ENCODE data around the gene SHD. TPM values are rescaled to one million over a fixed set of nuclear protein-coding genes. Genes with fewer than 3 reads are reported as not detected.

SHD gene
- total RNA-seq, 2 donors from 2014 or later, result not detected

- DNase-seq, result no peak
- peaks cover 11% of the 10 kb centered on the region for H3K4me1 Mint-ChIP-seq
- no peaks in the 10 kb centered on the region for H3K9me3 ChIP-seq (ENCODE audit: control insufficient read depth, low read length, poor library complexity, severe bottlenecking)
- H3K4me3 Mint-ChIP-seq, result no peak overlapping the region
- no peak for ATAC-seq
- no peaks in the 10 kb centered on the region for H3K36me3 Mint-ChIP-seq (ENCODE audit: low read depth)
- no peak overlapping the region for H3K27ac Mint-ChIP-seq
- H3K27me3 Mint-ChIP-seq, result no peaks in the 10 kb centered on the region
Measured at GRCh38 chr19:4297901-4298809, 19.1 kb downstream of the SHD start.

GRCh38 chr19:4298810-4299550 is 19.9 kb downstream of the SHD start:
- H3K4me1 Mint-ChIP-seq, result peaks cover 15% of the 10 kb centered on the region
- no peak for DNase-seq
- H3K4me3 Mint-ChIP-seq, result no peak overlapping the region
- no peak for ATAC-seq
- no peaks in the 10 kb centered on the region for H3K36me3 Mint-ChIP-seq (ENCODE audit: low read depth)
- H3K9me3 ChIP-seq (ENCODE audit: control insufficient read depth, low read length, poor library complexity, severe bottlenecking), result no peaks in the 10 kb centered on the region
- H3K27me3 Mint-ChIP-seq, result no peaks in the 10 kb centered on the region
- H3K27ac Mint-ChIP-seq, result no peak overlapping the region

DNA sequence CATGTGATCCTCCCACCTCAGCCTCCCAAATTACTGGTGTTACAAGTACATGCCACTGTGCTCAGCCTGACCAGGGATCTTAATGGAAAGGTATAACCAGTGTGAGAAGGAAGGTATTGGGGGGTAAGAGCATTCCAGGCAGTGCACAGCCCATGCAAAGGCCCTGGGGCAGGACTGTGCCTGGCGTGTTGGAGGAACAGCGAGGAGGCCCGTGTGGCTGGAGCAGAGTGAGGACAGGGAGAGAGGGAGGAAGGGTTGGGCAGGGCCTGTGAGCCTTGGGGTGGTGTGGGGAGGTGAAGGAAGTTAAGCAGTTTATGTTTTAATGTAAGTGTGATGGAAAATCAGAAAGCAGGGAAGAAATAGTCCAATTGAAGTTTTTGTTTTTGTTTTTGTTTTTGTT is 21.5 kb downstream of the SHD start:
- Mint-ChIP-seq H3K4me1 (peaks cover 18% of the 10 kb centered on the region), H3K36me3 (ENCODE audit: low read depth) (no peaks in the 10 kb centered on the region), H3K27ac (no peak overlapping the region), H3K27me3 (no peaks in the 10 kb centered on the region), H3K4me3 (no peak overlapping the region)
- ATAC-seq, result no peak
- DNase-seq, result no peak
- H3K9me3 ChIP-seq (ENCODE audit: control insufficient read depth, low read length, poor library complexity, severe bottlenecking), result no peaks in the 10 kb centered on the region

DNA sequence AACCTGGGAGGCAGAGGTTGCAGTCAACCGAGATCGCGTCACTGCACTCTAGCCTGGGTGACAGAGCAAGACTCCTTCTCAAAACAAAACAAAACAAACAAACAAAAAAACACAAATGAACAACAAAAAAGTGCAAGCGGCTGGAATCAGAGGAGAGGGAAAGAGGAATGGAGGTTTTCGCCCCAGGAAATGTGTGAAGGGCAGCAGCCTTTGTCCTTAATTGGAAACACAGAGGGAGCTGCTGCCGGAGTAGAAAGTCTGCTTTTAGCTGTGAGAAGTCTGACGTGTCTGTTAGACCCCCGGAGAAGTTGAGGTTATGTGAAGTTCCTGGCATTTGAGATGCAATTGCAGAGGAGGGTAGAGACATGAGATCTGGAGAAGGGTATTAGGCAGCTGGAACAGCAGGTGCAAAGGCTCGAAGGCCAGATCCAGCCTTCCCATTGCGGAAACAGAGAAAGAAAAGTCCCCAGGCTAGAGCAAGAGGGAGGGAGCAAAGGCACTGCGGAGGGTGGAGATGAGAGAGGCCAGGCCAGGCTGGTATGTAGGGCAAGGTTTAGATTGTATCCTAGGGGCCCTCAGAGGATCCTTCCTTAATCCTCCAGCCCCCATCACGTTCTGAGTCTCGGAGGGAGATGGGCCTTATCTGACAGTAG is 22.6 kb downstream of the SHD start:
- DNase-seq (no peak), ATAC-seq (peak; percentile 29)
- H3K27ac Mint-ChIP-seq, result peak overlapping the region; percentile 80
- H3K27me3 Mint-ChIP-seq, result no peaks in the 10 kb centered on the region
- no peaks in the 10 kb centered on the region for H3K9me3 ChIP-seq (ENCODE audit: control insufficient read depth, low read length, poor library complexity, severe bottlenecking)
- H3K4me3 Mint-ChIP-seq, result peak overlapping the region; percentile 73
- H3K36me3 Mint-ChIP-seq (ENCODE audit: low read depth), result no peaks in the 10 kb centered on the region
- peaks cover 18% of the 10 kb centered on the region for H3K4me1 Mint-ChIP-seq

DNA sequence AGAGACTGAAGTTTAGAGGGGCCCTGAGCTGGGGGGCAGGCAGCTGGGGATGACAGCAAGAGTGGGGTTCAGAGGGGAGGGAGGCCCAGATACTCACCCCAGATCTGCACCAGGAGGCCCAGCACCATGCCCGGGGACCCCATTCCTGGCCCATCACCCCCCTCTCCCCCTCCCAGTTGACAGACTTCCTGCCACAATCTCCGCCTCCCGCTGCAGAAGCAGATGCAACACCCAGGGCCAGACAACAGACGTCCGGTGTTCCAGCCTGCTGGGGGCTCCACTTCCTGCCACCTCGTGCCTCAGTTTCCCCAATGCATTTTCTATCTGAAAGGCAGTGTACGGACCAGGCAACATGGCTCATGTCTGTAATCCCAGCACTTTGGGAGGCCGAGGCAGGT is 23.2 kb downstream of the SHD start, which contains the start of gene TMIGD2:
Gene TMIGD2, minus strand, starts transcription at position 147 of the 398 bp plus-strand sequence. Its CDS starts 4 bp downstream, at position 143.
- H3K4me1 Mint-ChIP-seq, result peaks cover 18% of the 10 kb centered on the region
- no peaks in the 10 kb centered on the region for H3K27me3 Mint-ChIP-seq
- H3K27ac Mint-ChIP-seq, result peak within 1 kb of the TSS; percentile 80
- no peak for DNase-seq
- no peak for ATAC-seq
- peak within 1 kb of the TSS; percentile 73 for H3K4me3 Mint-ChIP-seq
- H3K9me3 ChIP-seq (ENCODE audit: control insufficient read depth, low read length, poor library complexity, severe bottlenecking), result no peaks in the 10 kb centered on the region
- no peaks in the 10 kb centered on the region for H3K36me3 Mint-ChIP-seq (ENCODE audit: low read depth)

- no peak for DNase-seq
Measured at GRCh38 chr19:4303819-4304537, 24.9 kb downstream of the SHD start.

GRCh38 chr19:4304538-4305256 is 25.6 kb downstream of the SHD start, which contains the start of gene FSD1:
Gene FSD1 (plus strand): TSS chr19:4304598. CDS start chr19:4304747, 149 bp downstream.
- ATAC-seq (peak; percentile 78), DNase-seq (peak; percentile 35 to 57 (median 37))
- peak within 1 kb of the TSS; percentile 69 for H3K4me3 Mint-ChIP-seq
- H3K27ac Mint-ChIP-seq, result no peak within 1 kb of the TSS
- H3K36me3 Mint-ChIP-seq (ENCODE audit: low read depth), result no peaks in the 10 kb centered on the region
- no peaks in the 10 kb centered on the region for H3K27me3 Mint-ChIP-seq
- no peaks in the 10 kb centered on the region for H3K9me3 ChIP-seq (ENCODE audit: control insufficient read depth, low read length, poor library complexity, severe bottlenecking)
- peaks cover 18% of the 10 kb centered on the region for H3K4me1 Mint-ChIP-seq

More at GRCh38 chr19:4303819-4304537, 24.9 kb downstream of the SHD start:
- no peaks in the 10 kb centered on the region for H3K36me3 Mint-ChIP-seq (ENCODE audit: low read depth)
- H3K27me3 Mint-ChIP-seq, result no peaks in the 10 kb centered on the region
- H3K27ac Mint-ChIP-seq, result no peak overlapping the region
- no peak for ATAC-seq
- peak overlapping the region; percentile 63 for H3K4me3 Mint-ChIP-seq
- peaks cover 18% of the 10 kb centered on the region for H3K4me1 Mint-ChIP-seq
- H3K9me3 ChIP-seq (ENCODE audit: control insufficient read depth, low read length, poor library complexity, severe bottlenecking), result no peaks in the 10 kb centered on the region

DNA sequence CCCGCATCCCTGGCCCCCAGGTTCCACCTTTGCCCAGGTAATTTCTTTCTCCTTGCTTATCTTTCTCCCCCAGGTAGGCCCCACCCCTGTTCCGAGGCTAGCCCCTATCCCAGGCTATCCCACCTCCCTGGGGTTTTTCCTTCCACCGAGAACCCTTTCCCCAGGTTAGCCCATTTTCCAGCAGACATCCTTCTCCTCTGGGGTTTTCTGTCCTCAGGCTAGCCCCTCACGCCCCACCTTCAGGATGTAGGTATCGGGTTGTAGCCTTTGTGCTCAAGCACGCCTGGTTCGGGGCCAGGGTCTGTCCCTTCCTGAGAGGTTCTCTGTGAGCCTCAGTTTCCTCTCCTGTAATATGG is 26.2 kb downstream of the SHD start:
- H3K4me3 Mint-ChIP-seq, result peak overlapping the region; percentile 69
- no peak for DNase-seq
- H3K27me3 Mint-ChIP-seq, result no peaks in the 10 kb centered on the region
- ATAC-seq, result no peak
- no peak overlapping the region for H3K27ac Mint-ChIP-seq
- H3K9me3 ChIP-seq (ENCODE audit: control insufficient read depth, low read length, poor library complexity, severe bottlenecking), result no peaks in the 10 kb centered on the region
- H3K36me3 Mint-ChIP-seq (ENCODE audit: low read depth), result no peaks in the 10 kb centered on the region
- H3K4me1 Mint-ChIP-seq, result peaks cover 18% of the 10 kb centered on the region

DNA sequence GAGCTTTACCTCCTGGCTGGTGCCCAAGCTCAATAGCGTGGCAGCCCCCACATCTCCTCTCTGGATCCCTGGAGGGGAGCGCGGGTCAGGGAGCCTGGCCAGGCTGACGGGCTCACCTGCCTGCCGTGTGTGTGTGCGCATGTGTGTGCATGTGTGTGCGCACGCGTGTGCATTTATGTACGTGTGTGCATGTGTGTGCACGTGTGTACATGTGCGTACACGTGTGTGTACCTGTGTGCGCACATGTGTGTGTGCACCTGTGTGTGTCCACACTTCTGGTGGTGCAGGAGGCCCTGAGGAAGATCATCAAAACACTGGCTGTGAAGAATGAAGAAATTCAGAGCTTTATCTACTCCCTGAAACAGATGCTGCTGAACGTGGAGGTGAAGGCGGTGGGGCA is 26.6 kb downstream of the SHD start:
- Mint-ChIP-seq H3K4me1 (peaks cover 18% of the 10 kb centered on the region), H3K27me3 (no peaks in the 10 kb centered on the region), H3K4me3 (peak overlapping the region; percentile 69), H3K36me3 (ENCODE audit: low read depth) (no peaks in the 10 kb centered on the region), H3K27ac (no peak overlapping the region)
- ATAC-seq (no peak), DNase-seq (no peak)
- H3K9me3 ChIP-seq (ENCODE audit: control insufficient read depth, low read length, poor library complexity, severe bottlenecking), result no peaks in the 10 kb centered on the region

- ATAC-seq (peak; percentile 35), DNase-seq (no peak)
- no peaks in the 10 kb centered on the region for H3K9me3 ChIP-seq (ENCODE audit: control insufficient read depth, low read length, poor library complexity, severe bottlenecking)
- Mint-ChIP-seq H3K27ac (no peak overlapping the region), H3K27me3 (no peaks in the 10 kb centered on the region), H3K4me3 (no peak overlapping the region), H3K36me3 (ENCODE audit: low read depth) (no peaks in the 10 kb centered on the region), H3K4me1 (no peaks in the 10 kb centered on the region)
Measured at GRCh38 chr19:4310247-4311121, 31.4 kb downstream of the SHD start.

DNA sequence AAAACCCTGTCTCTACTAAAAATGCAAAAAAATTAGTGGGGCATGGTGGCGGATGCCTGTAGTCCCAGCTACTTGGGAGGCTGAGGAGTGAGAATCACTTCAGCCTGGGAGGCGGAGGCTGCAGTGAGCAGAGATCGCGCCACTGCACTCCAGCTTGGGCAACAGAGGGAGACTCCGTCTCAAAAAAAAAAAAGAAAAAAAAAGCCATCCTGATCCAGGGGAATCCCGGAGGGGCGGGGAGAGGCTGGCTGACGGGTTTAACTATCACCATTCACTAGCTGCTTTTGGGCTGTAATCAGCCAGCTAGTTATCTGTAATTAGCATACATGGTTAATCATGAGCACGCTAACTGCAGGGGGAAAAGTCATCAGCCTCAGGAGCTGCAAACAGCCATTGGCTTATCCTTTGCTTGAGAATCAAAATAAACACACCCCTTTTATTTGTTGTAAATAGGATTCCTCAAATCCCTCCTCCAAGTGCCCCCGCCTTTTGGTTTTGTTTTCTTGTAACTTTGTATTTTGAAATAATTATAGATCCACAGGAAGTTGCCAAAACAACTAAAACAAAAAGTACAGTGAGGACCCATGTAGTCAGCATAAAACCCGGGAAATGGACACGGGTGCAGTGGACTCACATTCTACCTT is 34.9 kb downstream of the SHD start:
- Mint-ChIP-seq H3K4me1 (peaks cover 4% of the 10 kb centered on the region), H3K27me3 (no peaks in the 10 kb centered on the region), H3K4me3 (no peak overlapping the region), H3K36me3 (ENCODE audit: low read depth) (peaks cover 2% of the 10 kb centered on the region), H3K27ac (peak overlapping the region; percentile 27)
- DNase-seq, result no peak
- ATAC-seq, result no peak
- H3K9me3 ChIP-seq (ENCODE audit: control insufficient read depth, low read length, poor library complexity, severe bottlenecking), result no peaks in the 10 kb centered on the region
